H1 (cell line): ENCODE results near the gene MAP7D1. TPM values are rescaled to one million over a fixed set of nuclear protein-coding genes. Genes with fewer than 3 reads are reported as not detected.

Experiments used
- BCL11A ChIP-seq, 2 experiments: IDR thresholded peaks; one replicate each; pipeline ENCODE4 v1.6.1; 2011; ENCODE audit warnings: low read depth in 2 of 2, low read length in 2 of 2, mild to moderate bottlenecking in 2 of 2
- BRCA1 ChIP-seq: IDR thresholded peaks from 2 replicates; pipeline ENCODE4 v1.6.1; 2012; ENCODE audit warnings: low read depth, low read length, improper control_type of control experiment
- FOSL1 ChIP-seq: IDR thresholded peaks from 2 replicates; pipeline ENCODE4 v1.6.1; 2011; ENCODE audit warnings: mild to moderate bottlenecking, low read depth, low read length, moderate library complexity; ENCODE audit not compliant: insufficient read depth
- GABPA ChIP-seq: IDR thresholded peaks from 2 replicates; pipeline ENCODE4 v1.6.1; 2011; ENCODE audit warnings: mild to moderate bottlenecking, low read length, moderate library complexity, borderline replicate concordance; ENCODE audit not compliant: insufficient read depth
- MAX ChIP-seq: IDR thresholded peaks from 2 replicates; pipeline ENCODE4 v1.6.1; 2012; ENCODE audit warnings: inconsistent platforms
- SUZ12 ChIP-seq: fragments of 200-600 bp; sonication (generic); IDR thresholded peaks from 2 replicates; pipeline ENCODE4 v1.6.1; 2012; ENCODE audit warnings: mild to moderate bottlenecking, inconsistent platforms, low read length, moderate library complexity, mixed read lengths
- polyA plus RNA-seq, 7 experiments: library from polyadenylated mRNA; depleted of rRNA in 3 of 7; stranded (reverse) in 5 of 7; unstranded in 2 of 7; fragments of >200 nt in 5 of 7; fragments of 200-250 nt in 2 of 7; gene quantifications; 1 replicate in 5 of 7; 2 replicates in 1 of 7; 4 replicates in 1 of 7; pipeline versions ENCODE4 v1.2.1 to v1.2.3, GENCODE V29; 2011 to 2013; ENCODE audit warnings: missing spikeins in 2 of 7, mixed read lengths in 2 of 7
- total RNA-seq: library from RNA; stranded (reverse); fragmentation: NEBNext Ultra II Directional; extraction: Animal tissue kit (Norgen Biotek cat#: 25700); gene quantifications from 2 replicates; pipeline ENCODE4 v1.2.1, GENCODE V29; 2021
- TF ChIP-seq, protein P1 (sequence below): fragments of 300-600 bp; sonication (generic); IDR thresholded peaks from 2 replicates; pipeline ENCODE4 v1.7.1; 2012; ENCODE audit warnings: low read length, moderate library complexity, mild to moderate bottlenecking, inconsistent platforms; ENCODE audit not compliant: insufficient replicate concordance
- TF ChIP-seq, protein P2 (sequence below): IDR thresholded peaks from 2 replicates; pipeline ENCODE4 v1.6.1; 2012; ENCODE audit warnings: inconsistent platforms

The MAP7D1 gene
- total and polyA plus RNA-seq, 2 of the 8 experiments (the other 6 are each of a cell fraction or from before 2014, with no cell fraction given), result 18.2 to 52.4 TPM

DNA sequence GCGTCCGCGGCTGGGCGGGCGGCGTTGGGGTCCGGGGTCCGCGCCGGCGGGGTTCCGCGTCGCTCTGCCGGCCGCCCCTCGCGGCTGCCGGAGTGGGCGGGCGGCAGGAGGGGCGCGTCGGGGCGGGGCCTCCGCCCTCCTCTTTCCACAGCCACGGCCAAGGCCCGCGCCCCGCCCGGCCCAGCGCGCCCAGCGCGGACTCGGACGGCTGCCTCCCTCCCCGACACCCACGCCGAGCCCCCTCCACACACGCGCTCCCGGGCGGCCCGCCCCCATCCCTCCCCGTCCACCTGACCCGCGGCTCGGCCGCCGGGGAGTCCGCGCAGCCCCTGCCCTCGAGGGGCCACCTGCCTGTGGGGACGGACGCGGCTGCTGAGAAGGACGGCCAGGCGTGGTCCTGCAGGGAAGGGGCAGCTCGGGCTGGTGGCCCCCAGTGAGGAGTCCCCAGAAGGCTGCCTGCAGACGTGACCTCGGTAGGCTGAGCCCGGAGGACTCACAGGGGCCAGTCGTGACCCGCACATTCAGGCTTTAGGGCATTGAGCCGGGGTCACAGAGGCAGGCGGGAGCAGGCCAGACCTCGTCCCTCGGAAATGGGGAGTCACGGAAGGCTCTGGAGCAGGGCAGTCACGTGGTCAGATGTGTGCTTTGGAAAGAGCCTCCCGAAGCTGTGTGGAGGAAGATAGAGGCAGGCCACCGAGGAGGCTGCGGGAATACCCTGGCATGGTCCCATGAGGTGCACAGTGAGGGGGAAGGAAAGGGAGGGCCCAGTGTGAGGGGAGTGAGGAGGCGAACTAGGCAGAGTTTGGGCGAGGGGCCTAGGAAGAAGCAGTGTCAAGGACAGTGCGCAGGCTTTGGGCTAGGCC, 30.6 kb upstream of the MAP7D1 start, which contains the start of gene COL8A2 (continued):
- TF ChIP-seq, protein P1, sequence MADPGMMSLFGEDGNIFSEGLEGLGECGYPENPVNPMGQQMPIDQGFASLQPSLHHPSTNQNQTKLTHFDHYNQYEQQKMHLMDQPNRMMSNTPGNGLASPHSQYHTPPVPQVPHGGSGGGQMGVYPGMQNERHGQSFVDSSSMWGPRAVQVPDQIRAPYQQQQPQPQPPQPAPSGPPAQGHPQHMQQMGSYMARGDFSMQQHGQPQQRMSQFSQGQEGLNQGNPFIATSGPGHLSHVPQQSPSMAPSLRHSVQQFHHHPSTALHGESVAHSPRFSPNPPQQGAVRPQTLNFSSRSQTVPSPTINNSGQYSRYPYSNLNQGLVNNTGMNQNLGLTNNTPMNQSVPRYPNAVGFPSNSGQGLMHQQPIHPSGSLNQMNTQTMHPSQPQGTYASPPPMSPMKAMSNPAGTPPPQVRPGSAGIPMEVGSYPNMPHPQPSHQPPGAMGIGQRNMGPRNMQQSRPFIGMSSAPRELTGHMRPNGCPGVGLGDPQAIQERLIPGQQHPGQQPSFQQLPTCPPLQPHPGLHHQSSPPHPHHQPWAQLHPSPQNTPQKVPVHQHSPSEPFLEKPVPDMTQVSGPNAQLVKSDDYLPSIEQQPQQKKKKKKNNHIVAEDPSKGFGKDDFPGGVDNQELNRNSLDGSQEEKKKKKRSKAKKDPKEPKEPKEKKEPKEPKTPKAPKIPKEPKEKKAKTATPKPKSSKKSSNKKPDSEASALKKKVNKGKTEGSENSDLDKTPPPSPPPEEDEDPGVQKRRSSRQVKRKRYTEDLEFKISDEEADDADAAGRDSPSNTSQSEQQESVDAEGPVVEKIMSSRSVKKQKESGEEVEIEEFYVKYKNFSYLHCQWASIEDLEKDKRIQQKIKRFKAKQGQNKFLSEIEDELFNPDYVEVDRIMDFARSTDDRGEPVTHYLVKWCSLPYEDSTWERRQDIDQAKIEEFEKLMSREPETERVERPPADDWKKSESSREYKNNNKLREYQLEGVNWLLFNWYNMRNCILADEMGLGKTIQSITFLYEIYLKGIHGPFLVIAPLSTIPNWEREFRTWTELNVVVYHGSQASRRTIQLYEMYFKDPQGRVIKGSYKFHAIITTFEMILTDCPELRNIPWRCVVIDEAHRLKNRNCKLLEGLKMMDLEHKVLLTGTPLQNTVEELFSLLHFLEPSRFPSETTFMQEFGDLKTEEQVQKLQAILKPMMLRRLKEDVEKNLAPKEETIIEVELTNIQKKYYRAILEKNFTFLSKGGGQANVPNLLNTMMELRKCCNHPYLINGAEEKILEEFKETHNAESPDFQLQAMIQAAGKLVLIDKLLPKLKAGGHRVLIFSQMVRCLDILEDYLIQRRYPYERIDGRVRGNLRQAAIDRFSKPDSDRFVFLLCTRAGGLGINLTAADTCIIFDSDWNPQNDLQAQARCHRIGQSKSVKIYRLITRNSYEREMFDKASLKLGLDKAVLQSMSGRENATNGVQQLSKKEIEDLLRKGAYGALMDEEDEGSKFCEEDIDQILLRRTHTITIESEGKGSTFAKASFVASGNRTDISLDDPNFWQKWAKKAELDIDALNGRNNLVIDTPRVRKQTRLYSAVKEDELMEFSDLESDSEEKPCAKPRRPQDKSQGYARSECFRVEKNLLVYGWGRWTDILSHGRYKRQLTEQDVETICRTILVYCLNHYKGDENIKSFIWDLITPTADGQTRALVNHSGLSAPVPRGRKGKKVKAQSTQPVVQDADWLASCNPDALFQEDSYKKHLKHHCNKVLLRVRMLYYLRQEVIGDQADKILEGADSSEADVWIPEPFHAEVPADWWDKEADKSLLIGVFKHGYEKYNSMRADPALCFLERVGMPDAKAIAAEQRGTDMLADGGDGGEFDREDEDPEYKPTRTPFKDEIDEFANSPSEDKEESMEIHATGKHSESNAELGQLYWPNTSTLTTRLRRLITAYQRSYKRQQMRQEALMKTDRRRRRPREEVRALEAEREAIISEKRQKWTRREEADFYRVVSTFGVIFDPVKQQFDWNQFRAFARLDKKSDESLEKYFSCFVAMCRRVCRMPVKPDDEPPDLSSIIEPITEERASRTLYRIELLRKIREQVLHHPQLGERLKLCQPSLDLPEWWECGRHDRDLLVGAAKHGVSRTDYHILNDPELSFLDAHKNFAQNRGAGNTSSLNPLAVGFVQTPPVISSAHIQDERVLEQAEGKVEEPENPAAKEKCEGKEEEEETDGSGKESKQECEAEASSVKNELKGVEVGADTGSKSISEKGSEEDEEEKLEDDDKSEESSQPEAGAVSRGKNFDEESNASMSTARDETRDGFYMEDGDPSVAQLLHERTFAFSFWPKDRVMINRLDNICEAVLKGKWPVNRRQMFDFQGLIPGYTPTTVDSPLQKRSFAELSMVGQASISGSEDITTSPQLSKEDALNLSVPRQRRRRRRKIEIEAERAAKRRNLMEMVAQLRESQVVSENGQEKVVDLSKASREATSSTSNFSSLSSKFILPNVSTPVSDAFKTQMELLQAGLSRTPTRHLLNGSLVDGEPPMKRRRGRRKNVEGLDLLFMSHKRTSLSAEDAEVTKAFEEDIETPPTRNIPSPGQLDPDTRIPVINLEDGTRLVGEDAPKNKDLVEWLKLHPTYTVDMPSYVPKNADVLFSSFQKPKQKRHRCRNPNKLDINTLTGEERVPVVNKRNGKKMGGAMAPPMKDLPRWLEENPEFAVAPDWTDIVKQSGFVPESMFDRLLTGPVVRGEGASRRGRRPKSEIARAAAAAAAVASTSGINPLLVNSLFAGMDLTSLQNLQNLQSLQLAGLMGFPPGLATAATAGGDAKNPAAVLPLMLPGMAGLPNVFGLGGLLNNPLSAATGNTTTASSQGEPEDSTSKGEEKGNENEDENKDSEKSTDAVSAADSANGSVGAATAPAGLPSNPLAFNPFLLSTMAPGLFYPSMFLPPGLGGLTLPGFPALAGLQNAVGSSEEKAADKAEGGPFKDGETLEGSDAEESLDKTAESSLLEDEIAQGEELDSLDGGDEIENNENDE, result no peak
- TF ChIP-seq GABPA (0 out of 2 replicates have a peak, but pooled peaks have one; percentile 6), BRCA1 (no peak), BCL11A (IDR thresholded peaks at IDR 0.05; ENCODE audit: low read depth in 2 of 2, low read length in 2 of 2) (no peak), MAX (peak; percentile 76), SUZ12 (no peak; the same call in 1 of the 2 replicates), FOSL1 (no peak)
- TF ChIP-seq, protein P2, sequence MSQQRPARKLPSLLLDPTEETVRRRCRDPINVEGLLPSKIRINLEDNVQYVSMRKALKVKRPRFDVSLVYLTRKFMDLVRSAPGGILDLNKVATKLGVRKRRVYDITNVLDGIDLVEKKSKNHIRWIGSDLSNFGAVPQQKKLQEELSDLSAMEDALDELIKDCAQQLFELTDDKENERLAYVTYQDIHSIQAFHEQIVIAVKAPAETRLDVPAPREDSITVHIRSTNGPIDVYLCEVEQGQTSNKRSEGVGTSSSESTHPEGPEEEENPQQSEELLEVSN, result peak; percentile 61; the same call in 1 of the 2 replicates
